GM18508 (cell line): ENCODE measurements around the gene IL5RA.

Experiments used
- ATAC-seq: cut with Tn5 transposase; IDR thresholded peaks from one replicate; pipeline ENCODE4 v1.9.1; 2021; ENCODE audit warnings: moderate number of reproducible peaks; ENCODE audit not compliant: insufficient read depth, unreplicated experiment

IL5RA gene

DNA sequence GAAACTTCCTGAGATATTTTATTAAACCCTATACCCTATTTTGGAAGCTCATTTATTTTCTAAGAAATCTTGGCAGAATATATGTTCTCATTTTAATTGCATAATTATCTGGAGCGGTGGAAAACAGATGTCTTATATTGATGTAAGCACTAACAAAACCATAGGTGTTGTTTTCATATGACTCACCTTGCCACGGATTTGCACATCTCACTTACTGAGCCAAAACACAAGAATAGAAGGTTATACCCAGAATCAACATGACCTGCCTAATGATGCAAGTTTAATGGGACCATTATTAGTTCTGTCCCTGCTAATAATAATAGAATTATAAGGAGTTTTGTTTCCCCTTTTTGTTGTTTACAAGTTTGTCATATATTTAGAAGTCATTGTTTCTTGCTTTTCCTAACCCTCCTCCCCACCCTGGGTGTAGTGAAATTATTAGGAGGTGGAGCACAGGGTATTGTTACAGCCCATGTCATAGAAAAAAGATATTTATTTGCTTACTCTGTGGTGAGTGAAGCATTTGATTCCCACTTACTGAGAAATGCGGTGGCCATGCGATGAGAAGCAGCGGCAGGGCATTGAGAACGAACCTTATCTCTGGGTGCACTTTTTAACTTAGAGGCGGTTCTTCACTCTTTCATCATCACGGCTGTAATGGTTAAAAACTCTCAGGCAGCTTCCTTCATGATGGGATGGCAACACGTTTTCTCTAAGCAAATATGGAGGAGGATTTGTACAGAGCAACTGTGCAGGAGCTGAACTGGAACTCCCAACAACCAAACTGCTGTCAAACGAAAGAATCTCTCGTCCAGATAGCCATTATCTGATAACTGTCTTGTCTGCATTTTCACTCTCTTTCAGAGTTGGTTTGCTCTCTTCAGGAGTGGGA lies 521 bp downstream of the IL5RA start:
- peak; percentile 59 for ATAC-seq

- no peak for ATAC-seq
These were observed 2.3 kb downstream of the IL5RA start for GRCh38 chr3:3107858-3108257.

- ATAC-seq, result no peak
These were observed 3.0 kb downstream of the IL5RA start for GRCh38 chr3:3107181-3107580.

DNA sequence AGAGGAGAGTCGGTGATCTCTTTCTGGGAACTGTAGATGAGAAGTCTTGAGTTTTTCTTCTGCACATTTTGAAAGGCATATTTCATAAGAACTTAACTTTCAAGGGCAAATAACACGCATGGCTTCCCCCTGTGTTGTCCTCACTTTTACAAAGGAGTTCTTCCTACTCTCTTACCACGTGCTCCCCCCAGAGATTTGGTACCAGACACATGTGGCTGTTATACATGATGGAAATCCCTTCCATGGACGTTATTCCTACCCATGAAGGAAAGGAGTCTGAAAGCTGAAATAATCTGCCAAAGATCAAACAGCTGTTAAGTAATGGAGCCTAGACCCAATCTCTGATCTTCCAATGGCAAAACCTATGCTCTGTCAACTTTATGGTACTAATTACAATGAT lies 4.4 kb downstream of the IL5RA start:
- ATAC-seq, result no peak

- ATAC-seq, result no peak
These were observed 4.9 kb downstream of the IL5RA start for GRCh38 chr3:3105246-3105645.

- no peak for ATAC-seq
These were observed 7.4 kb downstream of the IL5RA start for GRCh38 chr3:3102751-3103150.

- ATAC-seq, result no peak
These were observed 8.3 kb downstream of the IL5RA start for GRCh38 chr3:3101660-3102458.

- no peak for ATAC-seq
These were observed 12.2 kb downstream of the IL5RA start for GRCh38 chr3:3097958-3098357.

DNA sequence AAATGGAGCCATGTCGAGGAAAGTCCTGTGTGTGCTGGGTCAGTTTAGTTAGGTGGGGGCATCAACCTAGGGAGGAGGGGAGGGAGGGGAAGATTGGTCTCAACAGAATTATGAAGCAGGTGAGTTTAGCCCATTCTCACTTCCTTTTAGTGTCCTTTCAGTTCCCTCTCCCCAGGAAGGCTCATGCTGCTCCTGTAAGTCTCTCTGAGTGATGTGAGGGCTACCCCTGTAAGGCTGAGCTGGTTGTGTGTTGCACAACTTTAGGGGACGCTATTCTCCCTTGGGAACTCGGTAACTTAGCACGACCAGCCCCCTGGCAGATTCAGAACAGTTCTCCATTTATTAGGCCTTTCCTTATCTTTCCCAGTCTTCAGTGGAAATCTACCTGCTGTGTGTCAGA lies 21.2 kb downstream of the IL5RA start:
- ATAC-seq, result peak; percentile 98

DNA sequence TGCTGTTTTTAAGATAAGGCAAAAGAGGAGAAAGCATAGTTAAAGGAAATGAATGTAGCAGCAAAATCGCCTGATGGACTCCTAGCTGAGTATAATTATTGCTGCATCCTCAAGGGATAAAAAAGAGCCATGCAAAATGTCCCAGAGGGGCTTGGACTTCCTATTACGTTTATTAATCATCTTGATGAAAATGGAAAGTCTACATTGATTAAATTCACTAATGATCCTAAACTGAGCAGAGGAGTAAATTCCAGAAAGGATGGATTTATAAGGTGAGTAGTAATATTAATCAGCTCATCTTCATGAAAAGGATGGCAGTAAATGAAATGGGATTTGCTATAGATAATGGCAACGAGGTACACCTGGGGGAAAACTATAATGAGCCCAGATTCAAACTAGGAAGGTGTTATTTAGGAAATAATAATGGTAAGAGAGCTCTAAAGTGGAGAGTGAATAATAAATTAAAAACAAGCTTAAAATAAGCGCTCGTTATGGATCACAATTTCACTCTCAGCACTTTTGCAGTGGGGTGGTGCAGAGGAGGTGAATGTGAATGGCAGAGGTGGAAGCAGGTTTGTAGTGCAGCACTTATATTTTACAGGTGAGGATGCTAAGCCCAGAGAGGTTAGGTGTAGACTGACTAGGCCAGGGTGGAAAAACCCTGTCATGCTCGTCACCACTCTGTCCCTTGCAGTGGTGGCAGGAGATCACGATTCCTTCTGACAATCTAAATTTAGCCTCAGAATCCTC lies 22.3 kb downstream of the IL5RA start:
- no peak for ATAC-seq

DNA sequence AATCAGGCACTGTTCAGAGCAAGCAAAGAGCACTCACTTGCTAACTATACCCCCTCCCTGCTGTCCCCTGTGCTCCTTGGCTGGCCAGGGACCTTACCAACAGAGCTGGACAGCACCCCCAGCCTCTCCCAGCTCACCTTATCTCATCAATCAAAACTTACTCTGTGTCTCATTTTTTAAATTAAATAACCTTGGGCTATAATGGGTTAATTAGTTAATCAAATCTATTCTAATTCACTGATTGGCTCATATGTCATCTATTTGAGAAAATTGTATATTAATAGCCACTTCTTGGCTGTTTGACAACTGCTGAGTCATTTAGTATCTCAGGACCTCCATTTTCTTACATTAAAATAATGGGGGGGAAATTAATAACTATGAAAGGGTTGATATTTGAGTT lies 22.9 kb downstream of the IL5RA start:
- ATAC-seq, result no peak

GRCh38 chr3:3086239-3086638 lies 23.9 kb downstream of the IL5RA start:
- no peak for ATAC-seq

- ATAC-seq, result no peak
These were observed 24.4 kb downstream of the IL5RA start for GRCh38 chr3:3085782-3086181.

DNA sequence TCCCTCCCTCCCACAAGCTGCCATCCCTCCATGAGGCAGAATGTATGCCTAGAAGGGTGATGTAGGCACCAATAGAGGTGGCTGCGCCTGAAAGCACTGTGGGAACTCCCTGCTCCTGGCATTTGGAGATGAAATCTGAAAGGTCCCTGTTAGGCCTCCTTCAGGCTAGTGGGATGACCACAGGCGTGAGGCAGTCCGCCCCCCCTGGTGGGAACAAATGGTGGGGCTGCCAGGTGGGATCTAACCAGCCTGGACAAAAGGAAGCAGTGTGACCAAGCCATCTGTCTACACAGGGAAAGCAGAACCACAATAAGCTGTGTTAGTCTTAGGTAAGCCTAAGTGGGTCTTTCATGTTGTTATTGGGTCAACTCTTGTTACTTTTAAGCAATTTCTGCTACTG lies 25.3 kb downstream of the IL5RA start:
- ATAC-seq, result no peak

GRCh38 chr3:3082234-3082924 lies 27.8 kb downstream of the IL5RA start:
- peak; percentile 83 for ATAC-seq

- peak; percentile 43 for ATAC-seq
These were observed 28.6 kb downstream of the IL5RA start for GRCh38 chr3:3081381-3082233.

GRCh38 chr3:3080309-3080708 lies 29.9 kb downstream of the IL5RA start:
- no peak for ATAC-seq

DNA sequence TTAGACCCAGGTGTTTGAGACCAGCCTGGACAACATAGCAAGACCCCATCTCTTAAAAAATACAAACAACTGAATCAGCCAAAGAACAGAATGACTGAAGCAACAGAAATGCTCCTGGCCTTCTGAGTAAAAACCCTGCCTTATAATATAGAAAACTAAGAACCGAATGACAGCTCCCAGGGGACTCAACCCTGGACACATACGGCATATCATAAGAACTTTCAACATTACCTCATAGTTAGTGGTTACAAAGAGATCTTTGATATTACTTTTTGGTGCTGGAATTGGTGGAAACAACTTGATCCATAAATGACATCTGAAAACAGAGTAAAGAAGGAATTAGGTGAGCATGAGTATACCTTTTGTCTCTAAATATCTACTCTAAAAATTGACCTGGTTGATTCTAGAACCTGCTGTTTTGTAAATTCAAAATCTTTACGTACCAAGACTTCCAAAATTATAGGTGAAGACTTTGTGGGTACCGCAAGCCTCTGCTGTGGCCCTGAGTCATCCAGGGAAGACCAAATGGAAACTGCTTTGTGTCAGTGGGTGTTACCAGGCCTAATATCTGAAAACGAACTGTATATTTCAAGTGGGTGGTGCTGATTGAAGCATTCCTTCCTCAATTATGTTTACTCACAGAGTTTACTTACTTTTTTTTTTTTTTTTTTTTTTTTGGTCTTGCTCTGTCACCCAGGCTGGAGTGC lies 35.5 kb downstream of the IL5RA start:
- ATAC-seq, result peak; percentile 67

DNA sequence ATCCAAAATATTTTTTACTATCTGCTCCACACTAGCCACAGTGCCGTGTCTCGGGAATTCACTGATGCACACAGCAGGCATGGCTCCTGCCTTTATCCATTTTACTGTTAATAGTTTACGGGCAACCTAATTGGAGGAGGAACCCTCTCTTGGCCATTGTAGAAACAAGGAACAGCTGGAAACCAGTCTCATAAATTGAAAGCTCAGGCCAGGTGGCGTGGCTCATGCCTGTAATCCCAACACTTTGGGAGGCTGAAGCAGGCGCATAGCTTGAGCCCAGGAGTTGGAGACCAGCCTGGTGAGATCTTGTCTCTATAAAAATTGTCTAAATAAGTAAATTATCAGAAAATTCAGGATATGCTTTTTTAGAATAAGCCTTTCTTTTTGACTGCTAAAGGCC lies 39.0 kb downstream of the IL5RA start:
- no peak for ATAC-seq
